HepG2 (cell line): ENCODE data around the gene AMPH. TPM values are rescaled to one million over a fixed set of nuclear protein-coding genes. Genes with fewer than 3 reads are reported as not detected.

Experiments
- ATAC-seq: fragments of 200-7000 bp; cut with Tn5 transposase; 3 replicates; pipeline ENCODE4 v1.9.1; 2020; ENCODE audit warnings: mild to moderate bottlenecking, moderate library complexity
- BruUV-seq: library from RNA; stranded (reverse); fragments of 400-500 nt; replicated peaks from 2 replicates; lab custom pipeline; 2021; lab: Mats Ljungman, UMichigan
- CTCF ChIA-PET: fragments of 300-600 bp; formaldehyde crosslinking; extraction: SDS; loops from one replicate; lab custom pipeline; 2021; ENCODE audit warnings: low total read pairs, inconsistent platforms, low intra/inter-chr PET ratio; lab: Yijun Ruan, JAX
- POLR2A ChIA-PET: fragments of 350-600 bp; sonication (Branson Sonifier 250); formaldehyde crosslinking; loops from one replicate; lab custom pipeline; 2020; ENCODE audit warnings: antibody characterized with exemption, inconsistent platforms; lab: Yijun Ruan, JAX
- DNase-seq: peaks from one replicate; pipeline ENCODE4 v3.0.0-alpha.2; 2015; ENCODE audit warnings: low spot score
- FAIRE-seq: peaks from 3 replicates; lab custom pipeline; 2011; peaks lifted over from hg19 to GRCh38; lab: Jason Lieb, UNC
- H2AFZ ChIP-seq: one replicate; pipeline ENCODE4 v1.6.1; 2011; ENCODE audit warnings: low read length, inconsistent platforms
- H3K27ac ChIP-seq: fragments of 300-600 bp; 3 replicates; pipeline ENCODE4 v1.8.0; 2011; ENCODE audit warnings: mixed run types, mild to moderate bottlenecking, mixed read lengths, low read length, inconsistent platforms; ENCODE audit not compliant: insufficient read depth; ENCODE audit errors: extremely low read length
- H3K27me3 ChIP-seq, 2 experiments: fragments of 200-600 bp in 1 of 2; 2 replicates in 1 of 2; 3 replicates in 1 of 2; pipeline versions ENCODE4 v1.6.0 to v1.8.0; 2011; ENCODE audit warnings: low read length in 2 of 2, mild to moderate bottlenecking in 2 of 2, moderate library complexity in 2 of 2, inconsistent platforms in 1 of 2; ENCODE audit not compliant: insufficient read depth in 2 of 2, control insufficient read depth in 1 of 2
- H3K36me3 ChIP-seq, 2 experiments: fragments of 200-600 bp in 1 of 2; replicated peaks in 1 of 2; 2 replicates in 1 of 2; 3 replicates in 1 of 2; pipeline versions ENCODE4 v1.5.1 to v1.8.0; 2011; ENCODE audit warnings: low read length in 2 of 2, inconsistent platforms in 1 of 2; ENCODE audit not compliant: insufficient read depth in 2 of 2, control insufficient read depth in 1 of 2
- H3K4me1 ChIP-seq: 2 replicates; pipeline ENCODE4 v1.5.1; 2012; ENCODE audit warnings: low read length, inconsistent platforms; ENCODE audit not compliant: insufficient read depth
- H3K4me2 ChIP-seq: 2 replicates; pipeline ENCODE4 v1.6.0; 2011; ENCODE audit warnings: low read depth, low read length, inconsistent platforms
- H3K4me3 ChIP-seq, 3 experiments: fragments of 200-600 bp in 1 of 3; sonication (generic), shearing (Covaris generic) in 1 of 3; replicated peaks in 1 of 3; 2 replicates each; pipeline ENCODE4 v1.5.1; 2011 to 2016; ENCODE audit warnings: low read length in 3 of 3, inconsistent platforms in 2 of 3, low read depth in 2 of 3, mild to moderate bottlenecking in 2 of 3, control low read depth in 1 of 3, mixed read lengths in 1 of 3; ENCODE audit not compliant: insufficient read depth in 1 of 3
- H3K79me2 ChIP-seq: one replicate; pipeline ENCODE4 v1.6.1; 2011; ENCODE audit warnings: low read length, inconsistent platforms; ENCODE audit not compliant: insufficient read depth
- H3K9ac ChIP-seq: 2 replicates; pipeline ENCODE4 v1.6.0; 2011; ENCODE audit warnings: mild to moderate bottlenecking, low read depth, low read length, inconsistent platforms; ENCODE audit not compliant: insufficient read depth
- H3K9me3 ChIP-seq: 2 replicates; pipeline ENCODE4 v1.5.1; 2012; ENCODE audit warnings: mild to moderate bottlenecking, low read length
- H4K20me1 ChIP-seq: 2 replicates; pipeline ENCODE4 v1.6.0; 2011; ENCODE audit warnings: inconsistent platforms, mild to moderate bottlenecking, low read length, moderate library complexity; ENCODE audit not compliant: insufficient read depth
- ARID2 ChIP-seq: sonication (generic); formaldehyde crosslinking; IDR thresholded peaks from 2 replicates; pipeline ENCODE4 v1.8.1; 2022; ENCODE audit warnings: mild to moderate bottlenecking, missing genetic modification reagents, borderline replicate concordance
- FOXK1 ChIP-seq: sonication (generic); formaldehyde crosslinking; IDR thresholded peaks from 2 replicates; pipeline ENCODE4 v1.4.0; 2020; ENCODE audit warnings: low read depth, missing genetic modification reagents, borderline replicate concordance
- HNRNPH1 ChIP-seq: fragments of 200-400 bp; formaldehyde crosslinking; optimal IDR thresholded peaks from 2 replicates; pipeline ENCODE3; 2017; ENCODE audit warnings: mild to moderate bottlenecking, low read depth, low read length
- JDP2 ChIP-seq: sonication (generic); formaldehyde crosslinking; IDR thresholded peaks from 2 replicates; pipeline ENCODE4 v1.8.1; 2022; ENCODE audit warnings: missing genetic modification reagents, borderline replicate concordance
- KLF12 ChIP-seq: sonication (generic); formaldehyde crosslinking; IDR thresholded peaks from 2 replicates; pipeline ENCODE4 v1.4.0; 2020; ENCODE audit warnings: missing genetic modification reagents, borderline replicate concordance
- PAF1 ChIP-seq: IDR thresholded peaks from 2 replicates; pipeline ENCODE4 v1.6.1; 2016; ENCODE audit warnings: missing genetic modification reagents, missing compliant biosample characterization
- RNF2 ChIP-seq: fragments of 450-650 bp; conservative IDR thresholded peaks from 2 replicates; pipeline ENCODE4 v1.6.1; 2016; ENCODE audit warnings: low read depth
- SOX6 ChIP-seq, 2 experiments: fragments of 450-650 bp in 1 of 2; sonication (generic) in 1 of 2; formaldehyde crosslinking in 1 of 2; IDR thresholded peaks; 2 replicates each; pipeline versions ENCODE4 v1.4.0 to v1.6.1; 2017 to 2020; ENCODE audit warnings: antibody characterized with exemption in 1 of 2, mild to moderate bottlenecking in 1 of 2, missing genetic modification reagents in 1 of 2
- SP4 ChIP-seq: sonication (generic); formaldehyde crosslinking; IDR thresholded peaks from 2 replicates; pipeline ENCODE4 v1.8.1; 2023; ENCODE audit warnings: mild to moderate bottlenecking, missing genetic modification reagents
- SYNCRIP ChIP-seq: fragments of 200-400 bp; formaldehyde crosslinking; IDR thresholded peaks from 2 replicates; pipeline ENCODE4 v1.6.1; 2018; ENCODE audit warnings: mild to moderate bottlenecking, low read depth, low read length; ENCODE audit not compliant: insufficient read depth
- ZNF136 ChIP-seq: sonication (generic); formaldehyde crosslinking; IDR thresholded peaks from 2 replicates; pipeline ENCODE4 v1.8.1; 2022; ENCODE audit warnings: low read depth, mild to moderate bottlenecking, moderate library complexity, missing genetic modification reagents
- ZNF33B ChIP-seq: sonication (generic); formaldehyde crosslinking; IDR thresholded peaks from 2 replicates; pipeline ENCODE4 v1.5.1; 2020; ENCODE audit warnings: mild to moderate bottlenecking, missing genetic modification reagents
- WGBS: methylation state at CpG from one replicate; pipeline ENCODE4 v1.1.6; 2017; ENCODE audit warnings: low lambda C conversion rate; 5-methylcytosine and 5-hydroxymethylcytosine counted together
- in situ Hi-C: cut with HindIII; loops from 2 replicates; pipeline ENCODE4 v1.10.0; 2017; ENCODE audit warnings: low pct_unique_long_range_greater_than_20kb; ENCODE audit not compliant: extremely low pct_ligation_motif_present
- intact Hi-C: fragments of 100-400 bp; cut with micrococcal nuclease; formaldehyde crosslinking; loops from one replicate; pipeline ENCODE4 v1.10.0; 2022; ENCODE audit not compliant: unreplicated experiment
- polyA plus RNA-seq, 8 experiments: library from polyadenylated mRNA; depleted of rRNA in 3 of 8; stranded (reverse) in 7 of 8; unstranded in 1 of 8; fragments of >200 nt; fragmentation: Illumina TruSeq in 4 of 8; extraction: Trizol in 4 of 8; gene quantifications; 2 replicates each; pipeline versions ENCODE4 v1.2.1 to v1.2.3, GENCODE V29; 2011 to 2016; ENCODE audit warnings: low read depth in 4 of 8, missing spikeins in 1 of 8, mixed read lengths in 1 of 8; ENCODE audit not compliant: insufficient read depth in 1 of 8
- total RNA-seq, 5 experiments: library from RNA; depleted of rRNA; stranded (reverse); fragments of >200 nt; fragmentation: Illumina TruSeq; extraction: Trizol; gene quantifications; 2 replicates each; pipeline ENCODE4 v1.2.3, GENCODE V29; 2016; ENCODE audit warnings: low read depth in 1 of 5
- TF ChIP-seq, protein P1 (sequence below): sonication (generic); formaldehyde crosslinking; IDR thresholded peaks from 2 replicates; pipeline ENCODE4 v1.5.0; 2020; ENCODE audit warnings: mild to moderate bottlenecking, missing genetic modification reagents, borderline replicate concordance
- TF ChIP-seq, protein P2 (sequence below), 2 experiments: sonication (generic) in 1 of 2; formaldehyde crosslinking in 1 of 2; IDR thresholded peaks; 2 replicates each; pipeline versions ENCODE4 v1.5.1 to v1.6.1; 2011 to 2020; ENCODE audit warnings: borderline replicate concordance in 1 of 2, low read depth in 1 of 2, low read length in 1 of 2, mild to moderate bottlenecking in 1 of 2, missing genetic modification reagents in 1 of 2, moderate library complexity in 1 of 2
- TF ChIP-seq, protein P3 (sequence below): sonication (generic); formaldehyde crosslinking; IDR thresholded peaks from 2 replicates; pipeline ENCODE4 v1.4.0; 2020; ENCODE audit warnings: missing genetic modification reagents
- TF ChIP-seq, protein P4 (sequence below): sonication (generic); formaldehyde crosslinking; IDR thresholded peaks from 2 replicates; pipeline ENCODE4 v1.8.0; 2022; ENCODE audit warnings: missing genetic modification reagents, mild to moderate bottlenecking, borderline replicate concordance

Gene AMPH
- total and polyA plus RNA-seq, 2 of the 13 experiments (the other 11 are each of a cell fraction or from before 2014, with no cell fraction given): not detected

DNA sequence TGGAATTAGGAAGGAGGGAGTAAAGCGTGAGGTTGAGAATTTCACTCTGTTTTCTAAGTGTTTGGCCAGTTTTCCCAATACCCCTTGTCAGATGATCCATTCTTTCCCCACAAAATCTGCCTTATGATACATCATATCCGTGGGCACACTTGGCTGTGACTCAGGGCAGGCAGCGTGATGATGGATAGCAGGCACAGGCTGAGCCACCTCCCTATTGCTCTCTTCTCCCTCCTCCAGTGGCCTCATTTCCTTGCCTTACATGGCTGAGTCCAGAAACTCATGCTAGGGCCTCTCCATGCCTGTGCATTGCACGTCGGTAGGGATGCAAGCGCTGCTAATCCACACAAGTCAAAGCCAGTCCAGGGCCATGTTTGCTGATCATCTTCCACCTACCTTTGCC lies 128.3 kb downstream of the AMPH start (continued):
- TF ChIP-seq, protein P1, sequence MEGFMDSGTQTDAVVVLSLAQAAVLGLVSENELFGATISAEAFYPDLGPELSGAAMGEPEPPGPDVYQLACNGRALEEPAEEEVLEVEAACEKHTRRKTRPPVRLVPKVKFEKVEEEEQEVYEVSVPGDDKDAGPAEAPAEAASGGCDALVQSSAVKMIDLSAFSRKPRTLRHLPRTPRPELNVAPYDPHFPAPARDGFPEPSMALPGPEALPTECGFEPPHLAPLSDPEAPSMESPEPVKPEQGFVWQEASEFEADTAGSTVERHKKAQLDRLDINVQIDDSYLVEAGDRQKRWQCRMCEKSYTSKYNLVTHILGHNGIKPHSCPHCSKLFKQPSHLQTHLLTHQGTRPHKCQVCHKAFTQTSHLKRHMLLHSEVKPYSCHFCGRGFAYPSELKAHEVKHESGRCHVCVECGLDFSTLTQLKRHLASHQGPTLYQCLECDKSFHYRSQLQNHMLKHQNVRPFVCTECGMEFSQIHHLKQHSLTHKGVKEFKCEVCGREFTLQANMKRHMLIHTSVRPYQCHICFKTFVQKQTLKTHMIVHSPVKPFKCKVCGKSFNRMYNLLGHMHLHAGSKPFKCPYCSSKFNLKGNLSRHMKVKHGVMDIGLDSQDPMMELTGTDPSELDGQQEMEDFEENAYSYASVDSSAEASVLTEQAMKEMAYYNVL (CRISPR knock-in tag): no peak
- TF ChIP-seq ZNF136 (CRISPR knock-in tag): no peak
- no peak for TF ChIP-seq FOXK1 (CRISPR knock-in tag)
- TF ChIP-seq HNRNPH1: no peak
- no peak for TF ChIP-seq SP4 (CRISPR knock-in tag)
- no peak for TF ChIP-seq SOX6 (IDR thresholded peaks at IDR 0.05)
- no peak for TF ChIP-seq SOX6 (CRISPR knock-in tag; IDR thresholded peaks at IDR 0.05)

DNA sequence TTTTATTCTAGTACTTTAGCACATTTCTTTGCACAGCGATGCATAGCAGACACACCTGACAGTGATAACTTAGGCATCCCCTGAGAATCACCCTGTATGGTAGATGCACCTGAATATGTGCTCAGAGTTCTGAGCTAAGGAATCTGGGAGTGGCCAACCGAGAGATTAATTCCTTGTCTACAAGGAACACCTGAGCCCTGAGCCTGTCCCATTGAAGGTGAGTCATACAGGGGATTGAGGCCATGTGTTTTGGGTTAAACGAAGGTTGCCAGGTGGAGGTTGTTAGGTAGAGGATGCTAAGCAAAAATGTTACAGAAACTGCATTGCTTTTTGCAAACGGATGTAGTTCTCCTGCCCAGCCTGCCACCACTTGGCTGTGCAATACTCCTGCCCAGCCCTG lies 128.9 kb downstream of the AMPH start:
- BruUV-seq: no TSS peak
- in situ Hi-C loops (no loop called here), intact Hi-C loops (no loop called here)
- no peak for ATAC-seq
- H3K79me2 ChIP-seq: no peaks in the 10 kb centered on the region
- POLR2A ChIA-PET: no interaction called here
- H3K4me3 ChIP-seq: no peak overlapping the region
- no peaks in the 10 kb centered on the region for H3K9me3 ChIP-seq
- CTCF ChIA-PET: no interaction called here
- no peak overlapping the region for H2AFZ ChIP-seq
- no peaks in the 10 kb centered on the region for H3K36me3 ChIP-seq
- FAIRE-seq: no peak
- no peak for DNase-seq
- peaks cover 0 to 5% of the 10 kb centered on the region in 2 experiments; a peak in 2 of 5 replicates for H3K27me3 ChIP-seq
- H3K4me2 ChIP-seq: no peak overlapping the region
- H3K4me1 ChIP-seq: no peaks in the 10 kb centered on the region
- no peak overlapping the region for H3K9ac ChIP-seq
- H3K27ac ChIP-seq: no peak overlapping the region
- no peaks in the 10 kb centered on the region for H4K20me1 ChIP-seq
- 0% methylated on average over 3 of the region's 4 CpGs for WGBS
- no peak for TF ChIP-seq KLF12
- no peak for TF ChIP-seq RNF2
- TF ChIP-seq, protein P2, sequence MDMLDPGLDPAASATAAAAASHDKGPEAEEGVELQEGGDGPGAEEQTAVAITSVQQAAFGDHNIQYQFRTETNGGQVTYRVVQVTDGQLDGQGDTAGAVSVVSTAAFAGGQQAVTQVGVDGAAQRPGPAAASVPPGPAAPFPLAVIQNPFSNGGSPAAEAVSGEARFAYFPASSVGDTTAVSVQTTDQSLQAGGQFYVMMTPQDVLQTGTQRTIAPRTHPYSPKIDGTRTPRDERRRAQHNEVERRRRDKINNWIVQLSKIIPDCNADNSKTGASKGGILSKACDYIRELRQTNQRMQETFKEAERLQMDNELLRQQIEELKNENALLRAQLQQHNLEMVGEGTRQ (IDR thresholded peaks at IDR 0.05; ENCODE audit: low read depth, low read length): no peak
- TF ChIP-seq, protein P2 (CRISPR knock-in tag; IDR thresholded peaks at IDR 0.05; ENCODE audit: borderline replicate concordance): no peak
- TF ChIP-seq, protein P3, sequence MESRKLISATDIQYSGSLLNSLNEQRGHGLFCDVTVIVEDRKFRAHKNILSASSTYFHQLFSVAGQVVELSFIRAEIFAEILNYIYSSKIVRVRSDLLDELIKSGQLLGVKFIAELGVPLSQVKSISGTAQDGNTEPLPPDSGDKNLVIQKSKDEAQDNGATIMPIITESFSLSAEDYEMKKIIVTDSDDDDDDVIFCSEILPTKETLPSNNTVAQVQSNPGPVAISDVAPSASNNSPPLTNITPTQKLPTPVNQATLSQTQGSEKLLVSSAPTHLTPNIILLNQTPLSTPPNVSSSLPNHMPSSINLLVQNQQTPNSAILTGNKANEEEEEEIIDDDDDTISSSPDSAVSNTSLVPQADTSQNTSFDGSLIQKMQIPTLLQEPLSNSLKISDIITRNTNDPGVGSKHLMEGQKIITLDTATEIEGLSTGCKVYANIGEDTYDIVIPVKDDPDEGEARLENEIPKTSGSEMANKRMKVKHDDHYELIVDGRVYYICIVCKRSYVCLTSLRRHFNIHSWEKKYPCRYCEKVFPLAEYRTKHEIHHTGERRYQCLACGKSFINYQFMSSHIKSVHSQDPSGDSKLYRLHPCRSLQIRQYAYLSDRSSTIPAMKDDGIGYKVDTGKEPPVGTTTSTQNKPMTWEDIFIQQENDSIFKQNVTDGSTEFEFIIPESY (CRISPR knock-in tag): no peak
- no peak for TF ChIP-seq ZNF33B (CRISPR knock-in tag)
- no peak for TF ChIP-seq JDP2 (CRISPR knock-in tag)
- TF ChIP-seq, protein P4, sequence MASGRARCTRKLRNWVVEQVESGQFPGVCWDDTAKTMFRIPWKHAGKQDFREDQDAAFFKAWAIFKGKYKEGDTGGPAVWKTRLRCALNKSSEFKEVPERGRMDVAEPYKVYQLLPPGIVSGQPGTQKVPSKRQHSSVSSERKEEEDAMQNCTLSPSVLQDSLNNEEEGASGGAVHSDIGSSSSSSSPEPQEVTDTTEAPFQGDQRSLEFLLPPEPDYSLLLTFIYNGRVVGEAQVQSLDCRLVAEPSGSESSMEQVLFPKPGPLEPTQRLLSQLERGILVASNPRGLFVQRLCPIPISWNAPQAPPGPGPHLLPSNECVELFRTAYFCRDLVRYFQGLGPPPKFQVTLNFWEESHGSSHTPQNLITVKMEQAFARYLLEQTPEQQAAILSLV (CRISPR knock-in tag): no peak
- TF ChIP-seq PAF1 (CRISPR knock-in tag): no peak
- no peak for TF ChIP-seq SYNCRIP
- no peak for TF ChIP-seq ARID2 (CRISPR knock-in tag)
